WTC11 (cell line): Measurements from ENCODE around the gene DNAH9.

Source experiments
- CTCF ChIP-seq: fragments of 200-600 bp; IDR thresholded peaks from 2 replicates; pipeline ENCODE4 v1.8.0; 2022; ENCODE audit warnings: antibody characterized with exemption
- ELF4 ChIP-seq: sonication (generic); formaldehyde crosslinking; IDR thresholded peaks from 2 replicates; pipeline ENCODE4 v1.8.1; 2022; ENCODE audit warnings: low read depth, mild to moderate bottlenecking, moderate library complexity, missing genetic modification reagents
- EMX1 ChIP-seq: fragments of 250-450 bp; sonication (Bioruptor Pico); IDR thresholded peaks from 2 replicates; pipeline ENCODE4 v1.8.0; 2021; ENCODE audit warnings: mild to moderate bottlenecking
- JUN ChIP-seq: sonication (generic); formaldehyde crosslinking; IDR thresholded peaks from 2 replicates; pipeline ENCODE4 v1.8.0; 2023; ENCODE audit warnings: mild to moderate bottlenecking, missing genetic modification reagents
- MXD4 ChIP-seq: fragments of 250-450 bp; sonication (Bioruptor Pico); IDR thresholded peaks from 2 replicates; pipeline ENCODE4 v1.8.0; 2021; ENCODE audit warnings: mild to moderate bottlenecking, moderate library complexity, borderline replicate concordance
- NR1H2 ChIP-seq: sonication (generic); formaldehyde crosslinking; IDR thresholded peaks from 2 replicates; pipeline ENCODE4 v1.9.0; 2021; ENCODE audit warnings: mild to moderate bottlenecking, moderate library complexity, missing genetic modification reagents
- NR2C2 ChIP-seq: sonication (generic); formaldehyde crosslinking; IDR thresholded peaks from 2 replicates; pipeline ENCODE4 v1.8.0; 2022; ENCODE audit warnings: mild to moderate bottlenecking, missing genetic modification reagents
- STAT6 ChIP-seq: sonication (generic); formaldehyde crosslinking; conservative IDR thresholded peaks from 2 replicates; pipeline ENCODE4 v1.8.1; 2023; ENCODE audit warnings: mild to moderate bottlenecking, low read depth, missing genetic modification reagents, moderate library complexity
- TF ChIP-seq, protein P1 (sequence below): sonication (generic); formaldehyde crosslinking; IDR thresholded peaks from 2 replicates; pipeline ENCODE4 v1.8.1; 2022; ENCODE audit warnings: missing genetic modification reagents, borderline replicate concordance

- no peak for TF ChIP-seq MXD4 (CRISPR knock-in tag)
- no peak for TF ChIP-seq JUN
- TF ChIP-seq CTCF = no peak
- TF ChIP-seq, protein P1, sequence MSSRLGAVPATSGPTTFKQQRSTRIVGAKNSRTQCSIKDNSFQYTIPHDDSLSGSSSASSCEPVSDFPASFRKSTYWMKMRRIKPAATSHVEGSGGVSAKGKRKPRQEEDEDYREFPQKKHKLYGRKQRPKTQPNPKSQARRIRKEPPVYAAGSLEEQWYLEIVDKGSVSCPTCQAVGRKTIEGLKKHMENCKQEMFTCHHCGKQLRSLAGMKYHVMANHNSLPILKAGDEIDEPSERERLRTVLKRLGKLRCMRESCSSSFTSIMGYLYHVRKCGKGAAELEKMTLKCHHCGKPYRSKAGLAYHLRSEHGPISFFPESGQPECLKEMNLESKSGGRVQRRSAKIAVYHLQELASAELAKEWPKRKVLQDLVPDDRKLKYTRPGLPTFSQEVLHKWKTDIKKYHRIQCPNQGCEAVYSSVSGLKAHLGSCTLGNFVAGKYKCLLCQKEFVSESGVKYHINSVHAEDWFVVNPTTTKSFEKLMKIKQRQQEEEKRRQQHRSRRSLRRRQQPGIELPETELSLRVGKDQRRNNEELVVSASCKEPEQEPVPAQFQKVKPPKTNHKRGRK (CRISPR knock-in tag) = no peak
- TF ChIP-seq ELF4 (CRISPR knock-in tag) = no peak
- no peak for TF ChIP-seq NR1H2 (CRISPR knock-in tag)
- no peak for TF ChIP-seq EMX1 (CRISPR knock-in tag)
- no peak for TF ChIP-seq NR2C2
- TF ChIP-seq STAT6 (CRISPR knock-in tag) = no peak
Observed at GRCh38 chr17:11550431-11550830, 47.8 kb upstream of the DNAH9 start.
